Measurements from ENCODE around the gene CD79A. TPM values are rescaled to one million over a fixed set of nuclear protein-coding genes. Genes with fewer than 3 reads are reported as not detected.

CD79A gene
- total RNA-seq, 3 donors from 2014 or later = 2.7 to 7.3 (median 3.9) TPM

- Histone ChIP-seq H3K4me3 (no peak overlapping the region), H3K36me3 (ENCODE audit: low read depth) (no peaks in the 10 kb centered on the region), H3K9me3 (no peaks in the 10 kb centered on the region), H3K4me1 (ENCODE audit: low read depth) (no peaks in the 10 kb centered on the region)
- DNase-seq (peak in 1 of 3 donors; percentile 40), ATAC-seq (no peak)
- no peak for TF ChIP-seq CTCF (IDR thresholded peaks at IDR 0.05)
- intact Hi-C loops (cut with DNase I, micrococcal nuclease) = no loop called here
Observed at GRCh38 chr19:41922585-41922984, 45.5 kb downstream of the CD79A start.

- no peaks in the 10 kb centered on the region for H3K9me3 ChIP-seq
- intact Hi-C loops (cut with DNase I, micrococcal nuclease) = no loop called here
- H3K4me1 ChIP-seq (ENCODE audit: low read depth) = peaks cover 4% of the 10 kb centered on the region
- H3K4me3 ChIP-seq = no peak overlapping the region
- no peaks in the 10 kb centered on the region for H3K36me3 ChIP-seq (ENCODE audit: low read depth)
- TF ChIP-seq CTCF (IDR thresholded peaks at IDR 0.05) = no peak
- DNase-seq = no peak
- no peak for ATAC-seq
Observed at GRCh38 chr19:41923045-41923788, 46.1 kb downstream of the CD79A start.

- Histone ChIP-seq H3K36me3 (ENCODE audit: low read depth) (no peaks in the 10 kb centered on the region), H3K4me3 (no peak overlapping the region), H3K9me3 (no peaks in the 10 kb centered on the region), H3K4me1 (ENCODE audit: low read depth) (peaks cover 16% of the 10 kb centered on the region)
- DNase-seq (no peak), ATAC-seq (no peak)
- intact Hi-C loops (cut with DNase I, micrococcal nuclease) = no loop called here
- TF ChIP-seq CTCF (IDR thresholded peaks at IDR 0.05) = no peak
Observed at GRCh38 chr19:41924151-41925145, 47.4 kb downstream of the CD79A start.

GRCh38 chr19:41925208-41926003 is 48.3 kb downstream of the CD79A start:
- Histone ChIP-seq H3K9me3 (no peaks in the 10 kb centered on the region), H3K36me3 (ENCODE audit: low read depth) (no peaks in the 10 kb centered on the region), H3K4me3 (no peak overlapping the region), H3K4me1 (ENCODE audit: low read depth) (peaks cover 17% of the 10 kb centered on the region)
- intact Hi-C loops (cut with DNase I, micrococcal nuclease) = no loop called here
- DNase-seq = peak in 1 of 3 donors; percentile 24
- no peak for TF ChIP-seq CTCF (IDR thresholded peaks at IDR 0.05)
- no peak for ATAC-seq

- H3K9me3 ChIP-seq = no peaks in the 10 kb centered on the region
- no peak for ATAC-seq
- H3K4me1 ChIP-seq (ENCODE audit: low read depth) = peaks cover 17% of the 10 kb centered on the region
- intact Hi-C loops (cut with DNase I, micrococcal nuclease) = no loop called here
- H3K4me3 ChIP-seq = no peak overlapping the region
- DNase-seq = peak in 1 of 3 donors; percentile 35
- H3K36me3 ChIP-seq (ENCODE audit: low read depth) = no peaks in the 10 kb centered on the region
- TF ChIP-seq CTCF (IDR thresholded peaks at IDR 0.05) = no peak
Observed at GRCh38 chr19:41926028-41926762, 49.1 kb downstream of the CD79A start.

All from mucosa of descending colon (tissue), 3 donors.